Measurements from ENCODE around the gene PLEKHA1.

PLEKHA1 gene

DNA sequence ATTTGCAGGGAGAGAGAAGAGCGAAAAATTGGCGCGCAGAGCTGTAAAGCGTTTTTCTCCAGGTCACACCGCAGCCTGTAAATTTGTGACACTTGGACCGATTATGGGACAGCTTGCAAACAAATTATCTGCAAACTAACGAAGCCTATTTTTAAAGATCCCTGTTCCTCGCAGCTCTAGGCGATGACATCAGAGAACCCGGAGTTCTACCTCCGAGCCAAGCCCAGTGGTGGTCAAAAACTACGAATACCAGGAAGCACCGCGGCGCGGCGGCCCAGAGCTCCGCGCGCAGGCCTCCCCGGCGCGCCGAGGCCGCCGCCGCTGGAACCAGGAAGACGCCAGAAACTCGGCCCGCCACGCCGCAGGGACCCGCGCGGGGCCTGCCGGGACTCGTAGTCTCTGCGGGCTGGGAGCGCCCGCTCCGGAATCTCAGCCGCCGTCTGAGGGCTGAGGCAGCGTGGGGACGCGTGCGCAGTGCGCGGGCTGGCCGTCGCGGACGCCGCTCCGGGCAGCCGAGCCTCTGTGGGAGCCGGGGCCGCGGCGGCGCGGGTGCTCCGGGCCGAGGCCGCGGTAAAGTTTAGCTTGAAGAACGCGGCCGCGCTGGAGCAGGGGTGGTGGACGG, at the start of gene PLEKHA1:
Gene PLEKHA1, plus strand, starts transcription at position 472 of the 622 bp plus-strand sequence. CDS start 18,493 bp downstream, outside the sequence.
- peak; percentile 91 for DNase-seq

DNA sequence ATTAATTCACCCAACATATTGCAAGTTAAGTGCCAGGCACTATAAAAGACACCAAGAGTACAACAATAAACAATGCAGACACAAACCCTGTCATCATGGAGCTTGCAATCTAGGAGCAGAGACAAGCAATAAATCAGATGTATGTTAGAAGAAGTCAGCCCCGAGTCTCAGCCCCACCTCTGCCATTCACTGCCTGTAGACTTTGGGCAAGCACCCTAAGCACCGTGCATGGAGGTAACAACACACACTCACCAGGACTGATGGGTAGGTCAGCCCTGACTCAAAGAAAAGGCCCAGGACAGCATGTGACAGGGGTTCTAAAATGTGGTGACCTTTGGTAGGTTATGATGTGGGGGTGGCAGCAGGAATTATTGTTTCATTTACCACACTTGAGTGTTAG, 49.3 kb upstream of the PLEKHA1 start:
- DNase-seq, result no peak

DNA sequence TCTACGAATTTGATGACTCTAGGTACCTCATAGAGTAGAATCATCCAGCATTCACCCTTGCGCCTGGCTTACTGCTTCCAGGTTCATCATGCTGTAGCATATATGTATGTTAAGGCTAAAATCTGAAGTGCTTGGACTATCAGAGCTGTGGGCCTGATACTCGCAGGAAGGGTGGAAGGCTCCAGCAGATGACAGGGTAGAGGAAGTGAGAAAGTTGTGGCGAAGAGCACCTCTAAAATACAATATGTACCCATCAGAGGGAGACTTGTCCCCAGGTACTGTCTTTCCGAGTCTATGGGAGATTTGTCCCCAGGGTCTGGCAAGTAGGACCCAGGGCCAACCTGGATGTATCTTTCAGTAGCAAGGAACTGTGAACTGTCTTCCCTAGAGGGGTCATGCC, 48.1 kb upstream of the PLEKHA1 start:
- no peak for DNase-seq

DNA sequence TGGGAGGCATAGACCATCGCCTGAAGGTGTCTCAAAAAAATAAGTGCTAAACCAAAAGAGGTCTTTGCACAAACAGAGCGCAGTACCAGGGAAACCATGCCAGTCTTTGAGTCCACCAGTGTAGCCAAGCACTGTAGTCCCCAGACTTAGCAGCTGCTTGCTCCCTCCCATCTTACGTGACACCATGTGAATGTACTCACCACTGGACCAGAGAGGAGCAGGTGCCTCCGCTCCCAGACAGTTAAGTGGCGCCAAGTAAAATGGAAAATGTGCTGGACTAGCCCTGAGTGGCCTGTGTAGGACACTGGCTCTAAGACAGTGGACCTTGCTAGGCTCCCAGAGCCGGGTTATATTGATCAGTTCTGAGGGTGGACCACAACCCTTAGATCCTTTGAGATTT, 47.7 kb upstream of the PLEKHA1 start:
- no peak for DNase-seq

DNA sequence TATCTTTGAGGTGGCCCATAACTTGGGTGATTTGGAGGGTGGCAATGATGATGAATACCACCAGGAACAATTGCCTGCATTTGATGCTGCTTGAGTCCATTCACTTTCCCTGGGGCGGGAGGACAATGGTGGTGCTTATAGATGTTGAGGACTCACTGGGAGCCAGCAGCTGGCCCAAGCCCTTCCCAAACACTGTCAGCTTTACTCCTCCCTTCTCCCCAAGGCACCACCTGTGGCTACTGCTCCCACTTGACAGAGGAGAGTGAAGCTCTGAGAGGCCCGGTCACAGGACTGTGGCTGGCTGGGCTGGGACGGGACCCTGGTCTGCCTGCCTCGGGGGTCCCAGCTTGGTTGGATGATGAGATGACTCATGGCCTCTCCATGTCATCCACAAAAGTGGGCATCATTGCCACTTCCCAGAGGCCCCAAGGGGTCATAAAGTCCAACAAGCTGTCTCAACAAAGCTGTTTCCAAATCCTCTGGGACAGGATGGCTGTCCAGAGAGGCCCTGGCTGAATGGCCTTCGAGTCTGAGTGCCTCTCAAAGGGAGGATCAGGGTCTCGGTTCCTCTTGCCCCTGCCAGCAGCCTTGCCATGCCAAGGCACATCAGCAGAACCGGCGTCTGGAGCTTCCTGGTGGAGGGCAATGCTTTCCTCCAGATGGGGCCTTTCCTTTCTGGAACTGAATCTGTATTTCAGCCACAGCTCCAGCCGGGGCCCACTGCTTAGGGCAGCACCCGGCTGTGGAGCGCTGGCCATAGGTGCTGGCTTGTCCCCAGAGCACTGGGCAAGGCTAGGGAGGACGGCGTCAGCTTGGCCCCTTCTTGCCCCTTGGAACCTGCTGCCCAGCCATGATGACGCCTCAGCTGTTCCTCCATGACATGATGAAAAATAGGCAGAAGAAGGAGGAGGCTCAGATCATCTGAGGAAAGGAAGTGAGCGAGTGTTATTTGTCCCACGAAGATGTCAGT, 47.0 kb upstream of the PLEKHA1 start:
- DNase-seq, result no peak

DNA sequence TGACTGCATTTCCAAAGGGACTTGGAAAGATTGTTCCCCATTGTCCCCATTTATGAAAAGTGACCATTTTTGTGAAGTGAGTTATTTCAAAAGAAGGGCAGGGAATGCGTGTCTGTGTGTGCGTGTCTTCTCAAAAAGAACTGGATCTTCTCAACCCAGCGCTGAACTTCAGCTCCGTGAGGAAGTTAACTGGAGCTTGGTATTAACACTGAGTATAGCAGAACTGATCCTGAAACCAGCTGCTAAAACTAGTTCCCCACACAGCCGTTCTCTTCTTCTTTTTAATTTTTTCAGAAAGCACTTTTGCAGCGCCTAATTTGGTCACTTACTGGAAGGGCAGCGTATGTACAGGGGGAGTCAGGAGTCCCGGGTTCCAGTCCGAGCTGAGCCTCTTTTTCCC, 45.8 kb upstream of the PLEKHA1 start:
- DNase-seq, result no peak

DNA sequence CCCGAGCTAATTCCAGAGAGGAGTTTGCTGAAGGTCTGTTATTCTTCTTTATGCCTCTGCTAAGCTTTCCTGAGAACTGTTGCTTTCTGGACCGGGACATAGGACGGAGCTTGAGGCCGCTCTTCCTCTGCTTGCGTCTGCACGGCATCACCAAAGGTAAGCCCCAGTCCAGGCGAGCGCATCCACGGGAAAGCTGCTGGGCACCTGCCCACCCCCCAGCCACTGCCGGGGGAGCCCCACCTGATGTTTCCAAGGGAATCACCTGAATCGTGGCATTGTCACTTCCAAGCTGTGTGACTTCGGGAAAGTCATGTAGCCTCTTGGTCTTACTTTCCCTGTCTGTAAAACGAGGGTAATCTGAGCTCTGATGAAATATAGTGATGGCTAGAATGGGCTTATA, 45.1 kb upstream of the PLEKHA1 start:
- DNase-seq, result no peak

DNA sequence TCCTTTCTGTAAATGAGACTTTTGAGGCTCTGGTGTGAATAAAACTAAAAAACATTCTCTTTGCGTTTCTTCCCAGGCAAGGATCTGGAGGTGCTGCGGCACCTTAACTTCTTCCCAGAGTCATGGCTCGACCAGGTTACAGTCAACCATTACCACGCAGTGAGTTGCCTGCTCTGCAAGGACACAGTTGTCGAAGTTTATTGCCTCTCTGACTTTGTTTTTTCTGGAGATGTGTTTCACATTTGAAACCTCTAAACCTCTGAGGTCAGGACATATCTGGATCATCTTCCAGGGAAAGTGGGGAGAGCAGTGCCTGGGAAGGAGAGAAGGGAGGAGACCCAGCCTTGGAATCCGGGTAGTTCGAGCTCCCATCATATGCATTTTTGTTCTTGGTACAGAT, 43.4 kb upstream of the PLEKHA1 start:
- DNase-seq, result no peak

DNA sequence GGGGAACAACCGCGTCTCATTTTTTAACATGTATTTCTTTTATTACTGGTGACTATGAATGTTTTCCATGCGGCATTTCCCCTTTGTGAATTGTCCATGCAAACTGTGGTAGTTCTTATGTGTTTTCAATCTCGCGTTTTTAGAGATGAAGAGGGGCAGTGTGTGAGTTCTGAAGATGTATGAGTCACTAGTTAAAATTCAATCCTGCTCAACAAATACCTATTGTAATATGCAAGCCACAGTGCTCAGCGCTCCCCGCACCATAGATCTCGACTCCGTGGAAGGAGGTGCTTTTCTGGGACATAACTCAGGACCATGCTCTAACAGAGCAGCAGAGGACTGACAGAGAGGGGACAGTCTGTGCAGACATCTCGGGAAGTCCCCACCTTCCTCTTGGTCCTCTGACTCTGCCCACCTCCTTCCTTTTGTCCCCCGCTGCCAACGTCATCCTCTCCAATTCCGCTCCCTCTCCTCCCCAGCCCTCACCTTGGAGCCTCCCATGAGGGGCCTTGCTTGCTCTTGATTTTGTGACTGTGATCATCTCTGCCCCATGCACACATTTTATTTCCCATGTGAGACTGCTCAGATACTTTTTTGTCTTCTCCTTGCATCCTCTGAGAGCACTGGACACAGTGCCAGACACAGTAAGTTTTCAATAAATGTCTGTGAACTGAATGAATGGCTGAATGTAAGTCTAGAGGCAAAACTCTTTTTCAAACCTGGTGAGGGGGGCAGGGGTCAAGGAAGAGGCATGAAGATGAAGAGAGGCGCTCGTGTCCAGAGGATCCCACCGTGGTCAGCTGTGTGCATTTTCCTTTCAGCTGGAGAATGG, 42.7 kb upstream of the PLEKHA1 start:
- DNase-seq, result no peak

DNA sequence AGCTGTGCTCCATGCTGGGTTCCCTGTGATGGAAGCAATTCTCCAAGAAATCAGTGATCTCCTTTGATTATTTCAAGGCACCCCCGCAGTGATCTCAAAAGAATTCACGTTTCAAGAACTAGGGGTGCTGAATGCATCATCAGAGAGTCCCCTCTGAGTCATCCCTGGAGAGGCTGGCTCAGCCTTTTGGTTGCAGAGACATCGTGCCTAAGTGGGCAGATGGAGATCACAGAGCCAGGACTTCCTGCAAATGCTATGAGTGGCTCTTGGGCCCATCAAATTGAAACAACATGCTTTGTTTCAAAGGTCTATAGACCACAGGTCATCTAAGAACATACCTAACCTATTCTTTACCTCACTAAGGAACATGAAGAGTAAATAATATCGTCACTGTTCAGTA, 41.5 kb upstream of the PLEKHA1 start:
- no peak for DNase-seq

DNA sequence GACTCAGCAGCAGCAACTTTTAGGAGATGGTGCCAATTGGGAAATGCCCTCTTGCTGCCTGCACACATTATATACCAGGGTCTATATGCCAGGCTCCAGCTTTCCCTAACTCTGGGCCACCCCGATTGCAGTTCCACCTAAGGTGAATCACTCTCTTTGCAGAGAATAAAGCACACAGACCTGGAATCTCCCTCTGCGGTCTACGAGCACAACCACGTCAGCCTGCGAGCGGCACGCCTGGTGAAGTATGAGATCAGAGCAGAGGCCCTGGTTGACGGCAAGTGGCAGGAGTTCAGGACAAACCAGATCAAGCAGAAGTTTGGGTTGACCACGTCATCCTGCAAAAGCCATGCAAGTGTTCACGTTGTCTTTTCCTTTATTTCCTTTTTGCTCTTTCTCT, 38.2 kb upstream of the PLEKHA1 start:
- DNase-seq, result no peak

DNA sequence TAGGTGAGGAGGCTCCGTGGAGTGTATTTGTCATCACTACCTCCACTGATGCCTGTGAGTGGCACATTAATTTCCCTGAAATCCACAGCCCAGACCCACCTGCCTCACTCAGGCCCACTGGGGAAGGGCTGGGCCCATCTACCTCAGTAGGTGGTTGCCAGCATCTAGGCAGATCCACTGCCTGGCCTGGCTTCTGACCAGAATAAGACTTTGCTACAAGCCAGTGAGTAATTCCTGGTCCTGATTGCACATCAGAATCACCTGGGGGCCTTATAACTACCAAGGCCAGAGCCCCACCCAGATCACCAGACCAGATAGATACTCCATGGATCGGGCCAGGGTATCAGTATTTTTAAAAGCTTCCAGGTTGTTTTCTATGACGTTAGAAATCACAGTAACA, 37.5 kb upstream of the PLEKHA1 start:
- no peak for DNase-seq

DNA sequence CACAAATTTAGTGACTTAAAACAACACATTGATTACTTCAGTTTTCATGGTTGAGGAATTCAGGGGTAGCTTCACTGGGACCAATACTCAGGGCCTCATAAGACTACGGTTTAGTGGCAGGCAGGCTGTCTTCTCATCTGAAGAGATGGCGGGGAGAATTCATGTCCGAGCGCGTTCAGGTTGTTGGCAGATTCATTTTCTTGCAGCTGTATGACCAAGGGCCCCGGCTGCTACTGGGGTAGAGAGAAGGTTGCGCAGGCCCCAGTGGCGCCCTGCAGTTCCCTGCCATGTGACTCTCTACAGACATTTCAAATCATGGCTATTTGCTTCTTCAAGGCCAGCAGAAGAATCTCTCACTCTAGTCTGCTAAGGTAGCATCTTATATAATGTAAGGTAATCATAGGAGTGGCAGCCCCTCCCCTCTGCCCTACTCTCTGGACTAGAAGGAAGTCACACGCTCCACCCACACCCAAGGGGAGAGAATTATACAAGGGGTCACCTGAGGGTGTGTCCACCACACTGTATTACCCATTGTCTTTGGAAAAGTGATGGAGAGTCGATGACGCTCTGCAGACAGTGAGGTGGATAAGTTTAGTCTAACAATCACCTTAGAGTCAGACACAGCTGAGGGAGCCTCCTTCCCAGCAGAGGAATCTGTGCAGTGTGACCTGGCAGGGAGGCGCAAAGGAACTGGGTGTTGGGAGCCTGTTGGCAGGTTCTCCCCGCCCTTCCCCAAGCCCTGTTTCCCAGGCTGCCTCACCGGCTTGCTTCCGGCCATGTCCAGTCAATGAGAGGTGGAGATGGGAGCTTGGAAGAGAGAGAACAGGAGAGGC, 35.7 kb upstream of the PLEKHA1 start:
- DNase-seq, result no peak

DNA sequence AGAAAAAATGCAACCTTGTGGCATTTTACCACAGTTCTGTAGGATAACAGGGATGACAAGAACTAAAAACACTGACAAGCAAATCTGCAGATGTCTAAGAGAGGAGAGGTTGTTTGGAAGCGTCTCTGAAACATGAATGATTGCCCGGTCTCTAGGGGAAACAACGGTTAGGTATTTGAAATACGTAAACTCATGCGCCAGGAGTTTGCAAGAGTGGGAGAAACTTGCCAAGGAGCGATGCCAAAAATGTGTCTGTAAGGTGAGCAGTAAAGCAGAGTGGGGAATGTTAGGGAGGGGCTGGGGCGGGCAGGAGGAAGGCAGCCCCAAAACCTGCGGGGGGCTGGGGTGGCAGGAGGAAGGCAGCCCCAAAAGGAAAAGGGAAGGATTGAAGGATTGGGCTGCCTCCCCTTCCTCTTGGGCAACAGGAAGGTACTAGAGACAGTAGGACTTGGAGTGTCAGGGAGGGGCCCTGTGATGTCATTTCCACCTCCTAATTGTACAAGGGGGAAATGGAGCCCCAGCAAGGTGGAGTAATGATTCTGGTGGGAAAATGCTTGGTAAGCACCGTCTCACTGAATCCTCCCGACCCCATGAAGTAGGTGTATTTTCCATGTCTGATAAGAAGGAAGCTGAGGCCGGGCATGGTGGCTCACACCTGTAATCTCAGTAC, 33.2 kb upstream of the PLEKHA1 start:
- DNase-seq, result no peak

DNA sequence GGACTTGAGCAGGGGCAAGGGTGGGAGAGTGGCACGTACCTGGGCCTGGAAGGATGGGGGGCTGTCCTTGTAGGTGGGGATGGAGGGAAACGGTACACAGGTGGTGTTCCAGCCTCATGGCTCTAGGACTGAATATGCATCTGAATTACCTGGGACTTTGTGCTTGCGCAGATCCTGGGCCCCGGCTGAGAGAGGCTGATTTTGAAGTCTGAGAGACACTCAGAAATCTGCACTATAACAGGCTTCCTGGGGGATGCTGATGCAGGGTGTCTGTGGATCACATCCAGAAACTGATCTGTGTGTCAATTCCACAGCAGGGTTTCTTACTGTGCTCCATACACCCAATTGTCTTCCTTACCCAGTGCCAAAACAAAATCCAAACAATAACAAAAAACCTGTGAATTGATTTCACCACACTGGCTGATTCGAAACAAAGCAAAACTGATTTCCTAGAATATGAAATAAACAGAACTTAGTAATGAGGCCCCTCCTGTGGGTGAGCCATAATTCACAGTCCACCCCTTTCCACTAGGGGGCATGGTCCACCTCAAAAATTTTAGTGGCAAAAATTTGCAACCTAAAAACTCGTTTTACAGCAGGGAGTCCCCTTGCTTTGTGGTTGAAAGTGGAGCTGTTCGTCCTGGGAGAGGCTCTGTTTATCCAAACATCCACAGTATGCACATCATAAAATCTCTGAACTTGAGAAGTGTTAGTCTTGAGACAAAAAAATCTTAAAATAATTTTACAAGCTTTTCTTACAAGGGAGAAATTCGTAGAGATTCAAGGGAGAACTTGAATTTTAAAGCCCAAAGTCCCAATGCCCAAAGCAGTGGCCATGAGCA, 32.0 kb upstream of the PLEKHA1 start:
- no peak for DNase-seq

DNA sequence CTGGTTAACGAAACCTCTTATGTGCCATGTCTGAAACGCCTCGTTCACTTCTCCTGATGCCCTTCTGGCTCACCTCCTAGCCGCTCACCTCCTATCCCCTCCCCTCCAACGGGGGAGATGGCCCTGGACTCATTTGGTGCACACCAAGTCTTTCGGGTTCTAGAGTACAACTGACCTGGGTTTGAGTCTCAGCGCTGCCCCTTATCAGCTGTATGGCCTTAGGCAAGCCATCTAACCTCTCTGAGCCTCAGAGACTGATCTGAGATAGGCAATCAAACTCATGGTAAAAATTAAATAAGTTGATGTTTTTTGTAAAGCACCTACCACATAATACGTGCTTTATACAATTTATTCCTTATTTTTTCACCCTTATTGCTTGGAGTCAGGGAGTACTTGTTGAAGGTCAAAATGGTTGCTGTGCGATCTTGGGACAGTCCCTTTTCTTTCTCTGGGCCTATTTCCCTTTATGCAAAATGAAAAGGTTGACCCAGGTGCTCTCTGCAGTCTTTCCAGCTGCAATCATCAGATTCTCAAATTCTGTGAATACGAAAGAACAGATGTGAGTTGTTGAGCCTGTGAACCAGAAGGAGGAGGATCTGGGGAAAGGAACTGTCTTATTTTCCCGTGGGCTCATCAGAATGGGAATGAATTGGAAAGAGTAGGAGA, 31.2 kb upstream of the PLEKHA1 start:
- no peak for DNase-seq

DNA sequence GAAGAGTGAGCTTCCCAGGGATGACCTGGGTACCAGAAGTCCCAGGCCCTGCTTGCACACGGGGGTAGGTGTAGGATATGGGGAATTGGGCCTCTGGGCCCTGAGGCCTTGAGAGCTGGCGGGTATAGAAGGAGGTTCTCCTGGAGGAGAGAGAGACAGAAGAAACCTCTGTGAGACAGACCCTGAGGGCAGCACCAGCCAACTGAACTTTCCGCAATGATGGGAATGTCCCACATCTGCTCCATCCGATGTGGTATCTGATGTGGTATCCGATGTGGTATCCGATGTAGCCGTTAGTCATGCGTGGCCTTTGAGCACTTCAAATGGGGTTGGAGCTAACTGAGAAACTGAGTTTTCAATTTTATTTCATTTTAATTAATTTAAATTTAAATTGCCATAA, 30.6 kb upstream of the PLEKHA1 start:
- no peak for DNase-seq

DNA sequence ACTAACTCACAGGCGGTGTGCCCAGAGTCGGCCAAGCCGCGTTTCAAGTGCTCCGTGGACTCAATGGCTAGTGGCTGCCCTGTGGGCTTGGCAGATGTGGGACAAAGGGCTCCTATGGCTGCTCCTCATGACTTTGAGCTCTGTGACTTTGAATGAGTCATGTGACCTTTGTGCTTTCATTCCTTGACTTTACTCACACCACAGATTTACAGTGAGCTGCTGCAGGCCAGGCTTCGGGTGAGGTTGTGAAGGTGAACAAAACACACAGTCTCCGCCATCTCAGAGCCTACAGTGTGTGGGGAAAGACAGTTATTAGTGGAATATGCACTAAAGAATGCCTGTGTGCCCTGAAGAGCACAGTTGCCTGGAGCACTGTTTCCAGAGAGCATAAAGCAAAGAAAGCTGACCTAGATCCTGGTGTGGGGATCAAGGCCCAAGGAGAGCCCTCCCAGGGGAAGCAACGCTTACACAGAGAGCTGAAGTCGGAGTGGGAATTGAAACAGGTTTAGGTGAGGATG, 29.7 kb upstream of the PLEKHA1 start:
- DNase-seq, result no peak

DNA sequence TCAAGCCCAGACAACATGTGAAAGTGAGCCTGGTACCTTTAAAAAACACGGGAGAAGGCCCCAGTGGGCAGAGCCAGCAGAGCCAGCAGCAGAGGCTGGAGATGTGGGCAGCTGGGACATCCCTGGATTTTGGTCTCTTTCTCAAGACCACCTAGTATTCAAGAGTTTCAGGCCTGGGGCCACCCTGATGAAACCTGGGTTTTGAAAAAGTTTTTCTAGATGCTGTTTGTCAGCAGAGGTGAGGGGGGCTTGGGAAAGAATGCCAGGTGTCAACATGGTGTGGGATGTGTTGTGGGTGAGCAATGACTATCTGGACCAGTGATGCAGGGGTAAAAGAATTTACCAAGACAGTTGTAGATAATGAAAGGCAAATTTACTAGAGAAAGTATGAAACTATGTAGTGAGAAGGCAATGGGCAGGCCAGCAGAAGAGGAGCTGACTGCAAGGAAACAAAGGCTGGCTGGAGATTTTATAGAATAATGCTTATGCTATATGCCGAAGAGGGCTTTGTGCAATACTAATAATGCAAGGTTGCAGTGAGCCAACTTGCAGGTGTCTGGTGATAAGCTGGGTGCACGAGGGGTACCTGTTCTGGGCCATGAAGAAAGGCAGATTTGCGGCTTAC, 28.1 kb upstream of the PLEKHA1 start:
- no peak for DNase-seq
